ENCODE results near the gene DDX39A.

The DDX39A gene

DNA sequence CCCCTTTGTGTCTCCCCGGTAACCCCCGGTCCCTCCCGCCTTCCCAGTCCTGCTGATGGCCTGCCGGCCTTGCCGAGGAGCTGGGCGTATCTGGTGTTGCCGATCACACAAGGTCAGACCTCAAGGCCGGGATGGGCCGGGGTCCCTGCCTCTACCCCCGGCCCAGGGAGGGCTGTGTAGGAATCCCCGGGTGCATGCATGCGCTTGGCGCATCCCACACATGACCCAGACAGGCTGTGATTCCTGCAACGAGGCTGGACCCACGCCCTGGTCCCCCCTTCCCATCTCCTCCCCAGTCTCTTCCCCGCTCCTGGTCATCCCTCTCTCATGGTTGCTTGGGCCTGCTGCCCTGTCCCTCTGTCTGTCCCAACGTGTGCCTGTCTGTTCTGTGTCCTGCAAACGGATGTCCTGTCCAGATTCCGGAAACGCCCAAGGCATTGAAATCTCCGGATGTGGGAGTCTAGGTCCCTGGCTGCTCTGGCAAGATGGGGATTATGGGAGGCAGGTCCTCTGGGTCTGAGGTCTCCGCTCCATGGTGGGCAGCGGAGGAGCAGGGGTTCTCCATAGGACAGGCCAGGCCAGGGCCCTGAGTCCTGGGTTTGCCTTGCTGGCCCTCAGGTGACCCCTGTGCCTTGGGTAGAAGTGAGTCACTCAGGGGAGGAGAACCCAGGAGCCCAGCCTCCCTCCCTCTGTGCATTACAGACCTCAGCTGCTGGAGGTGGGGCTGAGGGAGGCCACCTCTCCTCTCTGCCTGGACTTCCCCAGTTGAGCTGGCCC lies 15.6 kb upstream of the DDX39A start:
- DNase-seq (ENCODE audit: low read depth in 2 of 2) = peak in 1 of 2 donors; percentile 30

GRCh38 chr19:14433554-14434501 lies 14.7 kb upstream of the DDX39A start:
- DNase-seq (ENCODE audit: low read depth in 2 of 2) = peak in 1 of 2 donors; percentile 62

DNA sequence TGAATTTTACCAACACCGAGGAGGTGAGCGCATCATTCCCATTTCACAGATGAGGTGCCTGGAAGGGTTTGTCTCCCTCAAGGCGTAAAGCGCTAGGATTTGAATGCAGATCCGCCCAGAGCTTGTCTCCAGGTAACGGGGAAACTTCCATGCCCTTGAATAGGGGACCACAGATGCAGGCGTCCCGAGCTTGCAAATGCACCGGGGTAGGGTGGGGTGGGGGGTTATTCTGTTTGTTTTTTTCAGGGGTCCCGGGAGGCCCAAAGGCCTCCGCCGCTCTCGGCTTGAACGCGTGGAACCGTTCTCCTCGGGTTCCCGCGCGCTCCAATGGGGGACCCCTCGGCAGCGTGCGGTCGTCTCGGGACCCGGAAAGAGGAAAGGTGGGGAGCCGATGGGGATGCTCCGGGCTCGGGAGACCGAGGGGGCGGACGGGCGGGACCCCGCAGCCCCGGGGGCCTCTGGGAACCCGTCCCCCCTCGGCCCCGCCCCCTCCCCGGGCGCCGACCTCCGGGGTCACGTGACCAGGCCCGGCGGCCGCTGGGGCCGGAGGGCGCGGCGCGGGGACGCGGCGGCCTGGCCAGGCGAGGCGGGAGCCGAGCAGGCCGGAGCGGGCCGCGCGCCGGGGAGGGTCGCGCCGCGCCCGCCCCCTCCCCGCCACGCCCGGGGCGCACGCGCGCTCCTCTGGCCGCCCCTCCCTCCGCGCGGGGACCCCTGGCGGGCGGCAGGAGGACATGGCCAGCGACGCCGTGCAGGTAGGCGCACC lies 13.8 kb upstream of the DDX39A start, which contains the start of gene PKN1:
Gene PKN1, plus strand, starts transcription at position 516 of the 763 bp plus-strand sequence. Its CDS starts 216 bp downstream, at position 732.
- DNase-seq (ENCODE audit: low read depth in 2 of 2) = peak in 1 of 2 donors; percentile 64

- no peak for DNase-seq (ENCODE audit: low read depth in 2 of 2)
These were observed 11.6 kb upstream of the DDX39A start for GRCh38 chr19:14430712-14431111.

GRCh38 chr19:14428882-14429416 lies 9.8 kb upstream of the DDX39A start:
- no peak for DNase-seq (ENCODE audit: low read depth in 2 of 2)

- DNase-seq (ENCODE audit: low read depth in 2 of 2) = no peak
These were observed 8.3 kb upstream of the DDX39A start for GRCh38 chr19:14427461-14427860.

GRCh38 chr19:14425696-14426138 lies 6.6 kb upstream of the DDX39A start:
- DNase-seq (ENCODE audit: low read depth in 2 of 2) = no peak

GRCh38 chr19:14418856-14419105 lies 360 bp downstream of the DDX39A start:
- no peak for DNase-seq (ENCODE audit: low read depth in 2 of 2)

GRCh38 chr19:14416817-14417231 lies 2.3 kb downstream of the DDX39A start:
- DNase-seq (ENCODE audit: low read depth in 2 of 2) = no peak

GRCh38 chr19:14414926-14415690 lies 4.0 kb downstream of the DDX39A start:
- no peak for DNase-seq (ENCODE audit: low read depth in 2 of 2)

- DNase-seq (ENCODE audit: low read depth in 2 of 2) = no peak
These were observed 5.4 kb downstream of the DDX39A start for GRCh38 chr19:14413693-14414181.

- DNase-seq (ENCODE audit: low read depth in 2 of 2) = no peak
These were observed 6.0 kb downstream of the DDX39A start for GRCh38 chr19:14412996-14413692.

DNA sequence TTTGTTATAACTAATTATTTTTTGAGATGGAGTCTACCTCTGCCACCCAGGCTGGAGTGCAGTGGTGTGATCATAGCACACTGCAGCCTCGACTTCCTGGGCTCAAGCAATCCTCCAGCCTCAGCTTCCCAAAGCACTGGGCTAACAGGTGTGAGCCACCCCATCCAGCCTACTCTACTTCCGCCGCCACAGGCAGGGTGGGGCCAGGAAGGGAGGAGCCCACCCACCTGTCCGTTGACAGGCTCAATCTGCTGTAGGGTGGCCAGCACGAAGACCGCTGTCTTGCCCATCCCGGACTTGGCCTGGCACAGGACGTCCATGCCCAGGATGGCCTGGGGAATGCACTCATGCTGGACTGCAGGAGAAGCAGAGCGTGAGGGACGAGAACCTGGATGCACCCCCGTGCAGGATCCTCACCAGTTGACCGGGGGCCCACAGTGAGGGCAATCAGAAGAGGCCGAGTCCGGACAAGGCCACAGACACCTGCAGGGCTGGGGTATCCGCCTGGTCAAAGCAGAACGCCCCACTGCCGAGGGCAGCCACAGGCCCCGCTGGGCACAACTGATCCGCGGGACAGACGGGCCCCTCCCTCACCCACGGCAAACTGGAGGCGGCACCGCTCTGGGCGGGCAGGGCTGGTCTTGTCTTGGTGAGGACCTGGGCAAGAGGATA lies 6.7 kb downstream of the DDX39A start:
- no peak for DNase-seq (ENCODE audit: low read depth in 2 of 2)

GRCh38 chr19:14411938-14412245 lies 7.2 kb downstream of the DDX39A start:
- DNase-seq (ENCODE audit: low read depth in 2 of 2) = no peak

DNA sequence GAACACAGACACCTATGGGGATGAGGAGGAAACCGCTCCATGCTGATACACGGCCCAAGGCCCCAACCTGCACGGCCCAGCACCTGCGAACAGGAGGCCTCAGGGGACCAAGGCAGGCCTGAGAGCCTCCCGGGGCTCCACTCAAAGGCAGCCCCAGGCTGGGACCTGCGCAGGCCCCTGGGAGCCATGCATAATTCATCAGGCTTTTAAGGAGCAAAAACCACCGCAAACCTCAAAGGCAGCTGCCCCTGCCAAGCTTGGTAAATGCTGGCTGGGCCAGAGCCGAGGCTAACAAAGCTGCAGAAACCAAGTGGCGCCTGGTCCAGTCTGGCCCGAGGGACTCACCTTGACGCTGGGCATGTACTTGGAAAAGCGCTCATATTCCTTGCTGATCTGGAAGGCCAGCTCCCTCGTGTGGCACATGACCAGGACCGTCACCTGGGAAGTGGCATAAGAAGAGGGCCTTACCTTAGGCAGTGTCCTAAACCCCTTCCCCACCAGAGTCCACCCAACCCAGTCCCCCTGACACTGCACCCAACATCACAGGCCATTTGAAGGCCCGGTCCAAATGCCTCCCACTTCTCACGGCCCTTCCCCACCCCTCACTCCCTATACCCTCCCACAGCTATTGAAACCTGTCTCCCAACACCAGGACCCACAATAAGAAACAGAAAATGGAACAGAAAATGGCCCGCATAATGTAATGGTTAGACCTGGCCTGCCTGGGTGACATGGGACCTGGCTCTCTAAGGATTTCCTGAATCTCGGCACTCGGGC lies 7.8 kb downstream of the DDX39A start:
- no peak for DNase-seq (ENCODE audit: low read depth in 2 of 2)

GRCh38 chr19:14410091-14411051 lies 8.8 kb downstream of the DDX39A start:
- DNase-seq (ENCODE audit: low read depth in 2 of 2) = no peak

DNA sequence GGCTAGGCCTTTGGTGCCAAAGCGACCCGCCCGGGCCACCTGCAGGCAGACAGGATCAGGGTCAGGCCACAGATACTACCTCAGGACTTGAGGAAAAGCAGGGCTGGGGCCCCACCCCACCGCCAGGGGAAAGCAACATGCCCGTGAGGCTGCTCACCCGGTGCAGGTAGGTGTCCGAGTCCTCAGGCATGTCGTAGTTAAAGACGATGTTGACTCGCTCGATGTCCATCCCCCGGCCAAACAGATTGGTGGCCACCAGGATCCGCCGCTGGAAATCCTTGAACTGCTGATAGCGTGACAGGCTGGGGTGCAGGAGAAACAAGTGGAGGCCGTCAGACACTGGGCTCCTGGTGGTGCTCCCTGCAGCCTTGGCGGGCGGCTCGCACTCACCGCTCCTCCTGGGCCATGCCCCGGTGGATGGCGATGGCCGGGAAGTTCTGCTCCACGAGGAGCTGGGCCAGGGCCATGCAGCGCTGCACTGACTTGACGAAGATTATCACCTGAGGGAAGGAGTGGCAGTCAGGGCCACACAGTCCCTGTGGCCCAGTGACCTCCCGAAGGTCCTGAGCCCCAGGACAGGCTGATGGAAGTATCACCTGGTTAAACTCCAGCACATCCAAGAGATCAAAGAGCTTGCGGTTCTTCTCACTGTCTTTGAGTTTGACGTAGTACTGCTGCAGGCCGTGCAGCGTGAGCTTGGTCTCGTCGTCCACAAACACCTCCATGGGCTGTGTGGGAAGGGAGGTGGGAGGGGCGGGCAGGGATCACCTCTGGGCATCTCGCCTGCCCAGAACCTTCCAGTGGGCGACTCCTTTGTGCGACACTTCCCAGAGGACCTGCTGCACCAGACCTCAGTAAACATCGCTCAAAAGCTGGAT lies 9.8 kb downstream of the DDX39A start:
- no peak for DNase-seq (ENCODE audit: low read depth in 2 of 2)
